Globus pallidus (tissue), 1 donor: ENCODE results near the gene AASS.
"Not testable (repeated sequence)": the region's sequence is repeated elsewhere in the genome, so short reads cannot be mapped to it uniquely, and the experiment has no call there.

ENCODE experiments used
- DNase-seq: peaks from one replicate; pipeline ENCODE4 v3.0.0-alpha.2; 2015; ENCODE audit warnings: low spot score

The AASS gene

DNA sequence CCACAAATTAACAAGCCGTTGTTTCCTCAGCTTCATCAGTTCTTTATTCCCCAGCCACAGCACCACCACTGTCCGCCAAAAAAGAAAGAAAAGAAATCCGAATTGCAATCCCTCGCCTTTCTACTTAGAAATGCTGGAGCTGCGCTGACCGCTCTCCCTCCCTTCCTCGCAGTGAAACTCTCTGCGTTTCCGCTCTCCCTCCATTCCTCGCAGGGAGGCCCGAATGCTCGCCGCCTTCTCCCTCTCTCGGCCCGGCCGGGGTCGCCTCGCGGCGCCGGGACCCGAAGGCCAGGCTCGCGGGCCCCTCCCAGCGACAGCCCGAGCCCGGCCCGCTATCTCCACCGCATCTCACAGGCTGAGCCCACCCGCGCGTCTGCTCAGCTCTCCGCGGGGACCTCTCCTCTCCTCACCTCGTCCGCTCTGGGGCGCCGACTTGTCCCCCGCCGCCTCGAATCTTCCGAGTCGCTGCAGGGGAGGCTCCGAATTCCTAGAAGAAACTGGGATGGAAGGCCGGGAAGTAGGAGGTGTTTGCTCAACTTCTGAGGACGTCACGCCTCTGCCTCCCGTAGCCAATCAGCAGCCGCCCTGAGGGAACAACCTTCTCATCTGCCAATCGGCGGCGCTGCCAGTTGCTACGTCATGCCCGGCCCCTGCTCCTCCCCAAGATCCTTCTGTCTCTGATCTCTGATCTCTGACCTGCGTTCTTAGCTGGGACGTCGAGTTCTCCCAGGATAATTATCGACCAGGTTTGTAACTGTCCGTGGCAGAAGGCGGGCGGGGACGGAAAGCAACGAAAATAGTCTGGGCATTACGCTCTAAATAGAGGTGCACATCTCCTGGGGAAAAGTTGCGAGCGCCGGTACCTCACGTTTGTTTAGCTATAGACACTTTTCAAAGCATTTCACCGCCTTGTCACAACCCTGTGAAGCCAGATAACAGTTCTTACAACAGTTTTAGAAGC lies at the start of gene AASS:
Gene AASS, minus strand, starts transcription at position 499 of the 961 bp plus-strand sequence. CDS start 10,523 bp downstream, outside the sequence.
- peak; percentile 99 for DNase-seq

DNA sequence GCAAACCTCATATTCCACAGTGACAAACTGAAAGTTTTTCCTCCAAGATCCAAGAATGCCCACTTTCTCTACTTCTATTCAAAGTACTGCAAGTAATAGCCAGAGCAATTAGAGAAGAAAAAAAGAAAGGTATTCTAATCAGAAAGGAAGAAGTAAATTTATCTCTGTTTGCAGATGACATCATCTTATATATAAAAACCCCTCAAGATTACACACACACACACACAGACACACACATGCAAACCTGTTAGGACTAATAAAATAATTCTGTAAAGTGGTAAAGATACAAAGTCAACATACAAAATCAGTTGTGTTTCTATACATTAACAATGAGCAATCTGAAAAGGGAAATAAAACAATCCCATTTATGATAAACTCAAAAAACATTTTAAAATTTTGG lies 44.7 kb upstream of the AASS start:
- no peak for DNase-seq

DNA sequence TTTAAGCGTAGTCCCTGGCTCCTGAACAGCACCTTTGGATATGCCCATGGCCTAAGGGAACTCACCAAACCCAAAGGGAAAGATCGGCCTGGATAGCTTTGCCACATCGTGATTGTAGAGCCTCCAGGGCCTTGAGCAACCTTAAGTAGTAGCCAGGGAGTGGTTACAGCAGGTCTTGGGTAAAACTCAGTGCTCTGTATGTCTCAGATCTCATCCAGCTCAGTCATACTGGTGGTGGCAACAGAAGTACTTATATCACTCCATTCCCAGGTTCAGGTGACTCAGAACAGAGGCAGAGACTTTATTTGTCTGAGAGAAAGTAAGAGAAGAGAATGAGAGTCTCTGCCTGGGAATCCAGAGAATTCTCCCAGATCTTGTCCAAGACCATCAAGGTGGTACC lies 39.1 kb upstream of the AASS start:
- DNase-seq: no peak

DNA sequence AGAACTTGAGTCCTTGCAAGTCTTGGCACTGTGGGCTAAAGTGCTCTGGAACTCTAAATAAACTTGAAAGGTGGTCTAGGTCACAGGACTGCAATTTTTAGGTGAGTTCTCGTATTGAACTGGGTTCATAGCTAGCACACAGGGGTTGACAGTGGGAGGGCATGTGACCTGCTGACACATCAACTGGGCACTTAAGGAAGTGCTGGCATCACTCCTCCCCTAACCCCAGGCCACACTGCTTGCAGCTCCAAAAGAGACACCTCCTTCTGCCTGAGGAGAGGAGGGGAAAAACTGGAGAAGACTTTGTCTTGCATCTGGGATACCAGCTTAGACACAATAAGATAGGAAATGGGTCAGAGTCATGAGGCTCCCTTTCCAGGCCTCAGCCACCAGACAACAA lies 38.0 kb upstream of the AASS start:
- DNase-seq: no peak

DNA sequence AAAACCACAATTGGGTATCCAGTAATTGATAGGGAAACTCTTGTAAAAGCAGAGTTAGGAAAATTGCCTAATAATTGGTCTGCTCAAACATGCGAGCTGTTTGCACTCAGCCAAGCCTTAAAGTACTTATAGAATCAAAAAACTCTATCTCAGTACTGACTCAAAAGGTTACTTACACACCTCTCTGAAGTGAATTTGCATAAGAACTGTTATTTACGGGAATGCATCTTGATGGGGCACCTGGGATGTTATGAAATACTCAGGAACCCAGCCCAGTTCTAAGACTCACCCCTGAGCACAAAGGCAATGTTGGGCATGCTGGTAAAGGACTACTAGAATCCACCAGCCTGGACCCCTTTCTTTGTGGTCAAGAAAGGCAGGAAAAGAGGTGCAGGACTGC lies 28.1 kb upstream of the AASS start:
- not testable (repeated sequence) for DNase-seq

DNA sequence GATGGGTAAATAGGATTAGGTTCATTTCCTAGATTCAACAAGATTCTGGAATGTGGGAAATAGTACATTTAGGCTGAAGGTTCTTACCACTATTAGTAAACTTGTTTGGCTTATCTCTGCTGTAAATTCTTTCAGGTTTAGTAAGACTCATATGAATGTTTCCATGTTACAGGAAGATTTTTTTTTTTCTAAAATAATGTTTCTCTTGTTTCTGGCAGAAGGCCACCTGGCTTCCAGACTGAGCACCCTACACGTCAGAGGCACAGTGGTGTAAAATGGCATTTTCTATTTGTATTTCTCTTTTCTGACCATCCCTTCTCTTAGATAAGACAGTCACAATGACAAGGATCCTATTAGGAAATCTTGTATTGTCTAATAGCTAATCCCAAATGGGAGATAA lies 22.7 kb upstream of the AASS start:
- no peak for DNase-seq

DNA sequence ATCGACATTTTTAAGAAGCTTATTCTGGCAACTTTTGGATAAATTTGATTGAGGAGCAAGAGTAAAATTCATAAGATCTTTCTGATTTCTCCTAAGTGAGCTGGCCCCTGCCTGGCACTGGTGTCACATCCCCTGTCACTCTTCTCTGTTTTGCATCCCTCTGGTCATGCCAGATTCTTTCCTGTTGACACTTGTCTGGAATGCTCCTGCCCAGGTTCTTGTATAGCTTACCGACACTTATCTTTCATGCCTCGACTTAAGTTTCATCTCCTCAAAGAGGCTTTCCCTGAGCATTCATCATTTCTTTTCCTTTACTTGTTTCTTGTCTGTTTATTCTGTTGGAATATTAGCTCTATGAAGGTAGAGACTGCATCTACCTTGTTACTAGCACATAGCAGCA lies 22.2 kb upstream of the AASS start:
- no peak for DNase-seq

DNA sequence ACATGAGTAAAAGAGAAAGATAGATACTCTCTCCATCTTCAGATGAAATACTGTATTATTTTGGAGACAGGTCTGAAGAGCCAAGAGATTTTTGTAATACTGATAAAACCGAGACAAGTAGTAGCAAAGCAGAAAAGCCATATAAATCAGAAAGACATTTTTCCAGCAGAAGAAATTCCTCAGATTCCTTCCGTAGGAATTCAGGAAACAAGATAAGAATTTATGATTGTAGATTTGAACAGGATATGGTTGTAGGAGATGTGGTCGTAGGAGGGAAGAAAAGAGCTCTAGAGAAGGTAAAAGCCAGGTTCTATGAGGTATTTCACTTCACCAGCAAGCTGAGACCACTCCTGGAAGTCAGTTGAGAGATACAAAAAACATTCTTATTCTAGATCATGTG lies 17.6 kb upstream of the AASS start:
- DNase-seq: no peak

DNA sequence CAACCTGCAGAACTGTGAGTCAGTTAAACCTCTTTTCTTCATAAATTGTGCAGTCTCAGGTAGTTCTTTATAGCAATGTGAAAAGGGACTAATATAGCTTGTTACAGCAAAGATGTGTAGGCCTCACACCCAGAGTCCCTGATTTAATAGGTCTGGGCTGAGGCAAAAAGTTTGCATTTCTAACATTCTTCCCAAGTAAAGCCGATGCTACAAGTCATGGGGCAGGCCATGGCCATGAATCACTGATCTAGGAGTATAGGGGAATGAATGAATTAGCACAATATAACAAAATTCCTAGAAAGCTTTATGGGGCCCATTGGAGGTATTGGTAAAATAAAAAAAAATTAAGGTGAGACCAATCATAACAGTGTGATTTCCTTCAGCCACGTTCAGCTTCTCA lies 11.5 kb upstream of the AASS start:
- no peak for DNase-seq

DNA sequence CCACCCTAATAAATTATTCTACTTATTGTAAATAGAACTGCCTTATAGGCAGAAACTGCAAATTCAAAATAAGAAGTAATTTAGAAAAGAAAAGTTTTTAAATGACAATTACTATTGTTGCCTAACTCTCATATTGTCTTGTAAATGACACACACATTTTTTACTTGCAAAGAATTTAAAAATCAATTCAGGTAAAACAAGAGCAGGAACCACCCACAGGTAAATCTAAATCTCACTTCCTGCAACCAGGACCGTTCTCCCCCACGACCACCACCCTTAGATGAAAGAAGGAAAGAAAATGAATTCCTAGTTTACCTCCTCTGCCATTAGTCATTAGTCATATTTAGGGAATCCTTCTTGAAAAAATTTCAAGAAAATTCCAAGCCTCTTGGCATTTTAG lies 4.8 kb upstream of the AASS start:
- no peak for DNase-seq

DNA sequence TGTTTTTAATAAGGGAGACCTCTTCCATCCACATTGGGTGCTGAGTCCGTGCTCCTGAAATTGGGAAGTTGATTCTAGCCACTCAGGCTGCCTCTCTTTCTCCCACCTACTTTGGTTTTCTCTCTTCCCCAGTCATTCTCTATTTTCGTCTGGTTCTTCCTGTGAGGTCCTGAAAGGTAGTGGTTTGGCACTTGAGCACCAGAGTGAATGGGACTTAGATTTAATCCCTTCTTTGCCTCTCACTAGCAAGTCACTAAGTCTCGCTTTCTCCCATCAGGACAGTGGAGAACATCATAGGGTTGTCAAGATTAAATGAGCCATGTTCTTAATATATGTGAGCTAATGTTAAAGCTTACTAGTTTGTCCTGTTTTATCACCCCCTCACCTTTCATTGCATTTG lies 4.0 kb upstream of the AASS start:
- DNase-seq: no peak

DNA sequence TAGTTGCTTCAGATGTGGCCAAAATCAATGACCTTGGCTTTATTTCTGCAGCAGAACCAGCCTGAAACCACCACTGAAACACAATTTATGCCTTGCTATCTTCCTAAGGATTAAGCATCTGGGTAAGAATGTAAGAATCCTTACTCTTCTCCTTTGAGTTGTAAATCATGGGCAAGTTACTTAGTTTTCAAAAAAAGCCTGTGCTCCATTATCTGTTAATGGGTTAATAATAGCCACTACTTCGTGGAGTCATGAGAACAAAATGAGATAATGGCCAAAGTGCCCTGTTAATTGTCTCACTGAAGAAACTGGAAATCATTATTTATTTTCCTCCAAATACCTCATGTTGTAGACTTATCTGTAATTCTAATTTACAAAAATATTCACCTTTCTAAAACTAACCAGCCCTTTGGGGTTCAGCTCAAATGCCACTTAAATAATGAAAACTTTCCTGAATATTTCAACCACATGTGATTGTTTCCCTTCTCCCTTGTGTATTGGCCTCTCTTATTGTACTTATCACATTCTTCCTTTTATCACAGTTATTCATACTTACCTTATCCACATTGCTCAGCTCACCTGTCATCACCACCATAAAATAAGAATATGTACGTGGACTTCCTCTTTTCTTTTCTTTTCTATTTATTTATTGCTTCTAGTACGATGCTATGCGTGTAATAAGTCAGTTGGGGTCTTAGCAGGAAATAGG lies 2.0 kb upstream of the AASS start:
- no peak for DNase-seq

DNA sequence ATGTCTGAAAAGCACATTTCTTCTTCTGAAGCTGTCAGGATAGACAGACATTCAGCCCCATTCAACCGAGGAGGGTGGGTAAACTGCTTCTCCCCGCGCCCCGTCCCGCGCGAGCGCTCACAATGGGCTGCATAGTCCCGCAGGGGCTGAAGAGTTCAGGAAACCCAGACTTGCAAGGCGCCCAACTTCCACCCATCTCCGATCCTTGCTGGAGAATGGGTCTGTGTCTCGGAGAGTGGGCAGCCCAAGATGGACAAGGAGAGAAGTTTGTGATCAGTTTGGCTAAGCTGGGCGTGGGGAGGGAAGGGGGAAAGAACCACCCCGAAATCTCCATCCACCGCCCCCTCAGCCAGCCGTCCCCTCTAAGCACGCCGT lies 686 bp downstream of the AASS start:
- peak; percentile 27 for DNase-seq

DNA sequence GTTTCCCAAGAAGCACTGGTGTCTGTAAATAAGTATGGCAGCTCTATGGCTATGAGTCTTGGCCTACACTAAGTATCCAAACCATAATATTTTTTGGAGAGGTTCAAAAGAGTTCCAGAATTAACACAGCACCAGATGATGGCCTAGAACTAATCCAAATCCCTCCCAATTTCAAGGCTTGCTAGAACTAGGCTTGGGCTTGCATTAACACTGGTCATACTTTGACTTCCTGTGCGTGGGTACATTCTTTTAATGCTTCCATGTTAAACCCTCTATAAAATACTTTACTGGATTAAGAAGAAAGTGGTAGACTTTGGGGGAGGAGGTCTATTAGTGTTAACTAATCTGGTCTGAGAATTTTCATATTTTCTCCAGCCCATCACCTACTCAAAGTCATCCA lies 3.1 kb downstream of the AASS start:
- no peak for DNase-seq

DNA sequence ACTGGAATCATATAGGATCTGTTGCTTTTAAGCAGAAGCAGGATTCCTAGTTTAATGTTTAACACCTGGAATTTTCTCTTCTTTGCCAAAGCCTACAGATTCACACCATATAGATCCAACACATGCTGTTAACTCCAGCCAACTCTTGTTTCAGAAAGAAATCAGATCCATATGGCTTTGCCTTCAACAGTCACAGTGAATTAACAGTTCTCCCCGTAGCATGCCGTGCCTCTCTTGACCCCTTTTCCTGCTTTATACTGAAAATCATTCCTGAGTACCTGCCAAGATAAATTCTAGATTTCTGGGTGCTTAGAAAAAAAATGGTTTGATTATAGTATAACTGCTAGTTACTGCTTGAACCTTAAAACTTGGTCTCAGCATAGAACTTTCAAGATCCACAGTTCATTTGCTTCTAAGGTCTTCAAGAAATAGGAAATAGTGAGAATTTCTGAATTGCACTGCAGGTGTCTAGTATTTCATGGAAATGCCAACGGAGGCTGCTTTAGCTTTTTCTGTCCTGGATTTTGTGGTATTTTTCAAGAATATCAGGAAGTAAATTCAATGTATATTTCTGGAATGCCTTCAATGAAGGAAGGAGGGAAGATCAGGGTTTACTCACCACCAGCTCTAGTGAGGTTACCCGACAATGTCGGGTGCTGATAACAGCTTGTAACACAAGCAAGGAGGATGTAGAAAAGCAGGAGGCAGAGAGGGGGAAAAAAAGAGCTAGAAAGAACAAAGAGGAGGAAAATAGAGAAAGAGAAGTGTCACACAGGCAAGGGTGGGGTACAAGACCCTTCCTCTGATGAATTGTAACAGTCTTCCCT lies 6.6 kb downstream of the AASS start:
- DNase-seq: no peak

DNA sequence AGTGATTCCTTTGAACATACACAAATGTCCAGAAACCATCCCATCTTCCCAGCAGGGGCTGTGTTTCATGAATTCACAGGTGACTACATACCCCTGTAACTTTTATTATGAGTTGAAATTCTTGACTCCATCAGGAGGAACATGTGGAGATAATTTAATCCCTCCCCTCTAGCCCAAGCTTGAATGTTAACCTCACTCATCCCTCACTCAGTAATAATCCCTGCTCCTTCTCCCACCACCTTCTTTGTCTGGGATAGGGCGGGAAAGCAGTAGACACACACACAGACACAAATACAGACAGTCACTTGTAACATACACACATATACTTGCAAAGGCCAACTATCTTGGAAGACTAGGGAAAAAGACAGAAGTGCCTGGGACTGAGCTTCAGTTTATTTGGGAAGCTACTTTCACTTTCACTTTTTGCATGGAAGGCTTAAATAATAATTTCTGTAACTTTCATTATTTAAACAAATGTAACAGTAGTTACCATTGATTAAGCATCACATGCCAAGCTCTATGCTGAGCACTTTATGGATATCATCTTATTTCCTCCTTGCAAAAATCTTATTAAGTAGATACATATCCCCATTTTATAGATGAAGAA lies 7.3 kb downstream of the AASS start:
- DNase-seq: no peak

DNA sequence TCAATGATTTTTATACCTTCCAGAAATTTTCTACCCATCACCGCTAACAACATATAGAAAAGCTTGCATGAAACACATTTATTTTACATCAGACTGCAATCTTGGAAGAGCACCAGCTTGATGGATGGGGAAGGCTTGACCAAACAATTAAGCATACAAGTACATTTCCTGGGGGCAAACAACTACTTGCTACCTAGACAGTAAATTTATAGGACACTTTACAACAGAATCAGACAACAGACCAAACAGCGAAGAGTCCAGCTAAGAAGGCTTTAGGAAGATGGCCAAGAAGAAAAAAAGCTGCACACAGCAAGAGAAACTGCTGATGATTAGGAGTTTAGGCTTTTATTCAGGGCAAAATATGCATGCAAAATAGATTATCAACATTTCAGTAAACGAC lies 8.0 kb downstream of the AASS start:
- no peak for DNase-seq

DNA sequence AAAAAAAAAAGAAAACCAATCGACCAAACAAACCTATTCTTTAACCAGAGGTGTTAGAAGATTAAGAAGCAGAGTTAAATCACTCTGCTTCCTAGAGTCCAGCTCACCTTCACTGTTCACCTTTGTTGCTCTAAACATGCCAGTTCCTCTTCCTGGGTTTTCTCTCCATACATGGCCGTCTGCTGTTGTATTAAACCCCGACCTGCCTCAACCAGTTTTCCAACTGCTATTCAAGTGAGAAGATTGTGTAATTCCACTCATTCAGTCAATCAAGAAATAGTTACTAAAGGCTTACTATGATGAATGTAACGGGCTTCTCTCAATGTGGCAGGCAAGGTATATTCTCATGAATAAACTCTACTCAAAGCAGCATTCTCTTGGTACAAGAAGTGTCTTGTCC lies 8.8 kb downstream of the AASS start:
- no peak for DNase-seq

DNA sequence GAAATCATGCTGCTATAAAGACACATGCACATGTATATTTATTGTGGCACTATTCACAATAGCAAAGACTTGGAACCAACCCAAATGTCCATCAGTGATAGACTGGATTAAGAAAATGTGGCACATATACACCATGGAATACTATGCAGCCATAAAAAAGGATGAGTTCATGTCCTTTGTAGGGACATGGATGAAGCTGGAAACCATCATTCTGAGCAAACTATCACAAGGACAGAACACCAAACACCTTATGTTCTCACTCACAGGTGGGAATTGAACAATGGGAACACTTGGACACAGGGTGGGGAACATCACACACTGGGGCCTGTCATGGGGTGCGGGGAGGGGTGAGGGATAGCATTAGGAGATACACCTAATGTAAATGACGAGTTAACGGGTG lies 9.3 kb downstream of the AASS start:
- DNase-seq: not testable (repeated sequence)

DNA sequence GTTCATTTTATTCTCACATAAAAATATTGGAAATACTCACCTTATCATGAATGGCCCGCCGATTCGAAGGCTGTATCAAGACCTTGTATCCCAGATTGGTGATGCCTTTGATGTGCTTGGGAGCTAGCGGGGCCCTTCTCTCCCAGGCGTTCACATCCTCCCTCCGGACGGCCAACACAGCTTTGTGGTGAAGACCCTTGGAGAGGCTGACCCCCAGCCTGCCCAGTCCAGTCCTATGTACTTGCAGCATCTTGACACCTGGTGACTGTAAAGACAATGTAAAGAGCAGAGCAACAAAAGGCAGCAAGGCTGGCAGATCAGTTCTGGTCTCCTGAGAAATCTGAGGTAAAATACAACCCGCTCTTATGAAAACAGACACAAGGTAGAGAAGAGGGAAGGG lies 10.6 kb downstream of the AASS start:
- DNase-seq: no peak

DNA sequence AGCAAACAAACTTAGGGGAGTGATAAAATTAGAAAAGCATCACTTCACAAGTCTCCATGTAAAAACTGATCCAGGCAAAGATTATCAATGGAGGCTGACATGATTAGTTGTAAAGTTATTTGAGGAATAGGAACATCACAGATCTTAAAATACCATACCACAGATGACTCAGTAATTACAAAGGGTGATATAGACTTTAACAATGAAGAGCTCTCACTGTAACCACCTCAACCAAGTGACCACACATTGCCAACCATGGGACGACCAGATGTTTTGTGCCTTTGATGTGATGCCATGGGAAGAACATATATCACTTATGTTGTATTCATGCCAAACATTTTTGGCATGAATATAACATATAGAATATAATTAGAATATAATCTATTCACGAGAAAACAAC lies 11.7 kb downstream of the AASS start:
- DNase-seq: no peak

DNA sequence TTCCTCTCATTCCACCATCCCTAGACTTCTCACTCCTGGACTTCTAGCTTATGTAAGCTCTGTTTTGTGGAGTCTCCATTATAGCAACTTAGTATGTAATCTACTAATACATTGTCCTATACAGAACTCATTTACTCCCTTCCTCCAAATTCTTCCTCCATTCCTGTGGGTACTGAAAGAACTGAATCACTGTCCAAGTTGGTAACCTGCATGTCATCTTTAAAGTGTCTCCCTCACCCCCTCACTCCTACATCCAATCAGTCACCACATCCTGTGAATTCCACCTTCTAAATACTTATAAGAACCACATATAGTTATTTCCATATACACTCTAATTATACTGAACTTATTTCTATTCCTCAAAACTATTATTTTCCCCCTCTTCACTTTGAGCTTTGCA lies 20.3 kb downstream of the AASS start:
- no peak for DNase-seq
